HG03354 (cell line): ENCODE data around the gene SOAT1.
A peak's percentile ranks its signal among the peaks of the same experiment; 100 is the strongest.
"Not testable (repeated sequence)": the region's sequence is repeated elsewhere in the genome, so short reads cannot be mapped to it uniquely, and the experiment has no call there.

Experiments used
- ATAC-seq: cut with Tn5 transposase; IDR thresholded peaks from one replicate; pipeline ENCODE4 v1.9.1; 2021; ENCODE audit warnings: mild to moderate bottlenecking; ENCODE audit not compliant: unreplicated experiment, poor library complexity, severe bottlenecking

The SOAT1 gene

DNA sequence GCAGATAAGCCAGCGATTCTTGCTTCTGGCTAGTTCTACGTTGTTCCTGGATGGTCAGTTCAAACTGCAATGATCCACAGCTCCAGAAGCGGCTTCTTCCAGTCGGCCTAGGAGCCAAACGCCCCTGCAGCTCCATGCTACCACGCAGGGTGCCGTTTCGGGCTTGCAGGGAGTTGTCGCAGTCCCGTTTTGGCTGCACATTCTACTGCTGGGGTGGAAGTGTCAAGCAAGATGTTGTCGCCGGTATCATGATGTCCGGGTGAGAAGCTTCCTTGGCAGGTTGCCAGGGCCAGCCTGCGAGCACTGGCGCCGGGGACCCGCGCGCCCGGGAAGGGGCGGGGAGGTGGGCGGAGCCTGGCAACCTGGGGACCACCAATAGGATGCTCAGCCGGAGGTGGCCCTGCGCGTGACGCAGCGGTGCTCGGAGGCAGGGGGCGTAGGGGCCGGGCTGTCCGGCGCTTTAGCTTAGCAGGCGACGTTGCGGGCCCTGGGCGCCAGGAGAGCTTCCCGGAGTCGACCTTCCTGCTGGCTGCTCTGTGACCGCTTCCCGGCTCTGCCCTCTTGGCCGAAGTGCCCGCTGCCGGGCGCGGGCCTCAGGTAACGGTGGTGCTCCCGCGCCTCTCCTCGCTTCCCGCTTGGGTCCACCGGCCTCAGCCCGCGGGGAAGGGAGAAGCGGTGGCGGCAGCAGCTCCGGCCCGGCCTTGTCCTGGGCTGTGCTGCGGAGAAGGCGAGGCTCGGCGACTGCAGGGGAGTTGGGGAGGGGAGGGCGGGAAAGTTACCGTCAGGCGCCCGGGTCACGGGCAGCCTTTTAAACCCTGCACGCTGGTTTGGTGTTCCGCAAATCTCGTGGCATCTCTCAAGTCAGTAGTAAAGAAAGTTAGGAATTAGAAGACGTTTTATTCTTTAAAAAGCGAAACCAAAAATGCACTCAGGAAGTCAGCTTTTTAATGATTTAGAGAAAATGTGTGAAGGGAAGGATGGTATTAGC is at the start of gene SOAT1:
Gene SOAT1, plus strand, starts transcription at position 458 of the 988 bp plus-strand sequence. CDS start 8,888 bp downstream, outside the sequence.
- peak; percentile 93 for ATAC-seq

DNA sequence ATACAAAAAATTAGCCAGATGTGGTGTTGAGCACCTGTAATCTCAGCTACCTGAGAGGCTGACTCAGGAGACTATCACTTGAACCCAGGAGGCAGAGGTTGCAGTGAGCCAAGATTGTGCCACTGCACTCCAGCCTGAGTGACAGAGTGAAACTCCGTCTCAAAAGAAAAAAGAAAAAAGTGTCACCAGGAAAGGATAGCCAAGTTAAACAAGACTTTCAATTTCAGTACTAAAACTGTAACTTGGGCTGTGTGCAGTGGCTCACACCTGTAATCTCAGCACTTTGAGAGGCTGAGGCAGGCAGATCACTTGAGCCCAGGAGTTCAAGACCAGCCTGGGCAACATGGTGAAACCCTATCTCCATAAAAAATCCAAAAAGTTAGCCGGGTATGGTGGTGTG is 48.2 kb upstream of the SOAT1 start:
- not testable (repeated sequence) for ATAC-seq

DNA sequence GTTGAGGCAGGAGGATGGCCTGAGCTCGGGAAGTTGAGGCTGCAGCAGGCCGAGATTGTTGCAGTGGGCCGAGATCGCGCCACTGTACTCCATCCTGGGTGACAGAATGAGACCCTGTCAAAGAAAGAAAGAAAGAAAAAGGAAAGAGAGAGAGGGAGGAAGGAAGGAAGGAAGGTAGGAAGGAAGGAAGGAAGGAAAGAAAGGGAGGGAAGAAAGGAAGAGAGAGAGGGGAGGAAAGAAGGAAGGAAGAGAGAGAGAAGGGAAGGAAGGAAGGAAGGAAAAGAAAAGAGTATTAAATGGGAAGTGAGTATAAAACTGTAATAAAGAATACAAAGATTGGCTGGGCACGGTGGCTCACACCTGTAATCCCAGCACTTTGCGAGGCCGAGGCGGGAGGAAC is 45.7 kb upstream of the SOAT1 start:
- no peak for ATAC-seq

DNA sequence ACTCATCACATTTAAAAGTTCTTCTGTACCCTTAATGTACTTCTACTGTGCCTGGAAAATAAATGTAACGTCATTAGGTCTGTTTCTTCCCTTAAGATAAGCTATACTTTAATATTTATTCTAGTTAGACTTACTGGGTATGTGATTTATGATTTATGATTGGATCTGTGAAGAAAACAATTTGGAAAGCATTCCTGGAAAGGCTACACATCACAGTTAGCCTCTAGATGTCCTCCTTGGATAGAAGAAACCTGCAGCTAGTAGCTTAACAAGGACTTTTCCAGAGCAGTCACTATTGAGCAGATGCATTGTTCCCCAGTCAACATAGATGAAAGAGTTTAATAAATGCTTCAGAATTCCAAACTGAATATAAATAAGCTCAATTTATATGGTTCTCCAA is 41.9 kb upstream of the SOAT1 start:
- ATAC-seq, result no peak

DNA sequence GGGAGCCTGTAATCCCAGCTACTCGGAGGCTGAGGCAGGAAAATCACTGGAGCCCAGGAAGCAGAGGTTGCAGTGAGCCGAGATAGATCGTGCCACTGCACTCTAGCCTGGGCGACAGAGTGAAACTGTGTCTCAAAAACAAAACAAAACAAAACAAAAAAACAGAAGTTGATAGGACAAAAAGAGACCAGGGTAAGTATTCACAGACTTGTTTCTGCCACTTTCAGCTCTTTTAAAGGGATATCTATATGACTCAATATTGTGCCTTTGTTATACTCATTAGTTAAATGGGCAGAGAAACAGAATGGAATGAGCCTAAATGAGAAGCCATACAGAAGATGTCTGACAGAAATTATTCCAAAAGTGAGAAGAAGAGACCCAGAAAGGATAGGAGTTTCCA is 41.0 kb upstream of the SOAT1 start:
- no peak for ATAC-seq

- no peak for ATAC-seq
Observed at GRCh38 chr1:179253286-179253972, 40.2 kb upstream of the SOAT1 start.

DNA sequence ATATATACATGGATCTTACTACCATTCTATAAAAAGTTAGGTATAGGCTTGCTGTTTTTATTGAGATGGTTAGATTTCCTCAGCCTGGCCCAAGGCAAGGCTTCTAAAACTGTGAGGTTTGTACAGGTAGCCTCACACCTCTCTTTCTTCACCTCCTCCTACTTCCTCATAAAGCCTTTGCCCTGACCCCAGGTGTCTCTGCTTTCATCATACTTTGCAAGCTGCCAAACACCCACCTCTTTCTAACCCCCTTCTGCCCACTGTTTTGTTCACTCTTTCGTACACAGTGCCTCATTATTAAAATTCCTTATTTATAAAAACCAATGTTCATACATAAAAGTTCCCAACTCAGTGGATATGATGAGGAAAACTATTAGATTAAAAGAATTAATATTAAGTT is 31.4 kb upstream of the SOAT1 start:
- ATAC-seq, result no peak

DNA sequence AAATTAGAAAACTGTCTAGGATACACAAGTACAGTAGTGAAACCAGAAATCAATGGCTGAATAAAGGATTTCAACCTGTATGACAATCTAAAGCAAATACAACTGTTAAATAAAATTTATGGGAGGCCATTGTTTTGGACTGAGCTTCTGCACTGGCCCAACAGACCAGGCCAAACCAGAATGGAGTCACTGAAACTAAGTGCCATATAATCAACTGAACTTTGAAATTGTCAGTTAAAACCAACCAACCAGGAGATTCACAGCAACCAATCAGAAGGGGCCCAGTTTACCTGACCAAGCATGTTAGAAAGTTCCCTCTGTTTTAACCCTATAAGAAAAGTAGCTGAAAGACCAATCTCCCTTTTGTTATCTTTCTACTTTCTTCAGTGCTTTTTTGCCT is 30.5 kb upstream of the SOAT1 start:
- no peak for ATAC-seq

- no peak for ATAC-seq
Observed at GRCh38 chr1:179264507-179264906, 29.1 kb upstream of the SOAT1 start.

- no peak for ATAC-seq
Observed at GRCh38 chr1:179269071-179269470, 24.5 kb upstream of the SOAT1 start.

DNA sequence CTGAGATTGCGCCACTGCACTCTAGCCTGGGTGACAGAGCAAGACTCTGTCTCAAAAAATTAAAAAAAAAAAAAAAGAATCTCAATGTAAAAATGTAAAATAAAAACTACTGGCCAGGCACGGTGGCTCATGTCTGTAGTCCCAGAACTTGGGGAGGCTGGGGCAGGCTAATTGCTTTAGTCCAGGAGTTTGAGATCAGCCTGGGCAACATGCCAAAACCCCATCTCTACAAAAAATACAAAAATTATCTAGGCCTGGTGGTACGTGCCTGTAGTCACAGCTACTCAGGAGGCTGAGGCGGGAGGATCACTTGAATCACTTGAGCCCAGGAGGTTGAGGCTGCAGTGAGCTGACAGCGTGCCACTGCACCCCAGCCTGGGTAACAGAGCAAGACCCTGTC is 19.2 kb upstream of the SOAT1 start:
- ATAC-seq, result not testable (repeated sequence)

- no peak for ATAC-seq
Observed at GRCh38 chr1:179278920-179279319, 14.7 kb upstream of the SOAT1 start.

DNA sequence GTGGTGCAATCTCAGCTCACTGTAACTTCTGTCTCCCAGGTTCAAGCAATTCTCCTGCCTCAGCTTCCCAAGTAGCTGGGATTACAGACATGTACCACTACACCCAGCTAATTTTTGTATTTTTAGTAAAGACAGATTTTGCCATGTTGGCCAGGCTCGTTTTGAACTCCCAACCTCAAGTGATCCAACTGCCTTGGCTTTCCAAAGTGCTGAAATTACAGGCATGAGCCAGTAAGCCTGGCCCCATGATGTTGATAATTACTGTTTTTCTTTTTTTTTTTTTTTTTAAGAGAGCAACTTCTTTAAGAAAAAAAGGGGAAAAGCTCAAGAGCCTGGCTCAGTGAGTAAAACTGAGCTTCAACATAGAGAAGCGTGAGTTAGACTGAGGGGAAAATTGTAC is 9.6 kb upstream of the SOAT1 start:
- no peak for ATAC-seq

DNA sequence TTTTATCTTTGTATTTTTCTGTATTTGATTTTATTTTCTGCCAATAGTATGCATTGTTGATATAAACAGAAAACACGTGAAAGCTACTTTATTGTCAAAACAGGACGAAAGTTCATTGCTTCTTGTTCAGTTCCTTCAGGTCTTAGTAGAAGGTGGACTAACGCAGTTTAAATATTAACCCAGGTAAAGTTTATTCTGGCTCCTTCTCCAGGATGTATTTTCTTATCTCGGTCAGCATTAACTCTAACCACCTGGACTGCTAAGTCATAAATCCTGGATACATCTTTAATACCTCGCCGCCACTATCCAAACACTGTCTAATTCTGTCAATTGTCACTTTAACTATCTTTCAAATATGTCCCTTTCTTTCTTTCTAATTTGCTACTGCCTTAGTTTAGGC is 5.7 kb upstream of the SOAT1 start:
- ATAC-seq, result no peak

- ATAC-seq, result no peak
Observed at GRCh38 chr1:179288977-179289376, 4.6 kb upstream of the SOAT1 start.

DNA sequence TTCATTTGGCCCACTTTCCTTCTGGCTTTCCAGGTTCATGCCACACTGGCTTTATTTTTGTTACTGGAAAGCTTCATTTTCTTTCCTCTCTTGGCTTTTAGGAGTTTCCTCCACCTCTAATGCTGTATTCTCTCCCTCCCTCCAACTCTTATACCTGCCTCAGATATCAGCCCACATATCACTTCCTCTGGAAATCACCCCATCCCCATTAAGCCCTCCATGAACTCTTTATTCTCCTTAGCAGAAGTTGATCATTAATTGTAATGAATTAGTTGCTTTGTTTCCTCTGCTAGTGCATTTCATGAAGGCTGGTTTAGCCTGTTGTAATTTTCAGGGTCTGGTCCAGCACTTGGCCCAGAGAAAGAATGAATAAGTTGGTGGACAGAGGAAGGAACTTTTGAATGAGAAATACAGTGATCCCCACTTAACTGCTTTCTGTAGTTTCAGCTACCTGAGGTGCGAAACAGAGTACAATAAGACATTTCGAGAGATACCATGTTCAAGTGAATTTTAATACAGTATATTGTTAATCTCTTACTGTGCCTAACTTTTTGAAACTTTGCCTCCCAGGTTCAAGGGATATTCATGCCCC is 1.7 kb downstream of the SOAT1 start:
- no peak for ATAC-seq

DNA sequence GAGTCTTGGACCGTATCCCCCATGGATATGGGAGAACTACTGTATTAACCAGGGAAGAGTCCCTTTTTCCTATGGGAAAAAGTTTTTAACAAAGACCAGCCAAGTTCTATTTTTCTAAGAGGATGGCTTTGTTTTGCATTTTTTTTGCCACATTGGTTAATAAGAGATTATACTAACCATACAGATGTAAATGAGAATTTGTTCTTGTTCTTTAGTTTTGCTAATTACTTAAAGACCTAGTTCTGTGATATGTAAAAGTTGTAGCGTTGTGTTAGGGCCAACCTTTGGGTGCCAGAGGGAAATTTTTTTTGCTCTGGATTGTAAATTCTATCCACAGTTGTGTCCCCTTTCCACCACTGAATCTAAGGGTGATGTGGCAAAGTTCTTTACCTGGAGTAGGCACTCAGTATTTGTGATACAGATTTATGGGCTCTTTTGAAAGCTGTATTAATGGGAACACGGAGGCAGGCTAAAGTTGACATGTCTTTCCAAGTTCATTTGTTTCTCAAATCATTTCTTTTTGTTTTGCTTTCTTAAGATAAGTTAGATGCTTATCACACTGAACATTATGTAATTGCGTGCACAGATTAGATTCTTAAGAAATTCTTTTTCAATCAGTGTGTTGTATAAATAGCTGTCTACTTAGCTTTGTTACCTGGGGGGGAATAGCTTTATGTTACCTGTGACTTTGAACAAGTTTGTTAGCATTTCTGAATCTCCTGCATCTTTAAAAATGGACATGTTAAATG is 2.9 kb downstream of the SOAT1 start:
- ATAC-seq, result no peak

GRCh38 chr1:179297105-179297378 is 3.4 kb downstream of the SOAT1 start:
- no peak for ATAC-seq

- peak; percentile 73 for ATAC-seq
Observed at GRCh38 chr1:179298952-179299351, 5.4 kb downstream of the SOAT1 start.

DNA sequence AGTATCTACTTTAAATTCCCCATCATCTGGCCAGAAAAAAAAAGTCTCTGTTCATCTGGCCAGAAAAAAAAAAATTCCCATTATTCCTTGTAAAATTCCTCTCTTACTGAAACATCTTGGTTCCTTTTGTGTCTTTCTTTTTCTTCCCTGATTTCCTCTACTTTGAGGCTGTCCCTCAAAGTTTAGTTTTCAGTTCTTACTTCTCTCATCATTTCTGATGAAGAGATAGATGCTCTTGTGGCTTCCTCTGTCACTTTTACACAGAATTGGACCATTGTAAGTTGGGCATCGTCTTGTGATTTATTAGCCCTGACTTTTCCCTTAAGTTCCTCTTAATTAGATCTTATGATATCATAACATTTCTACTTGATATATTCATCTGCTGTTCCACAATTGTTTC is 6.5 kb downstream of the SOAT1 start:
- no peak for ATAC-seq
